Measurements from ENCODE around the gene FOXP2. TPM values are rescaled to one million over a fixed set of nuclear protein-coding genes. Genes with fewer than 3 reads are reported as not detected.

FOXP2 gene
- total and polyA plus RNA-seq, 2 of the 13 experiments (the other 11 are each of a cell fraction or from before 2014, with no cell fraction given): 0.90 TPM; not detected in 1

DNA sequence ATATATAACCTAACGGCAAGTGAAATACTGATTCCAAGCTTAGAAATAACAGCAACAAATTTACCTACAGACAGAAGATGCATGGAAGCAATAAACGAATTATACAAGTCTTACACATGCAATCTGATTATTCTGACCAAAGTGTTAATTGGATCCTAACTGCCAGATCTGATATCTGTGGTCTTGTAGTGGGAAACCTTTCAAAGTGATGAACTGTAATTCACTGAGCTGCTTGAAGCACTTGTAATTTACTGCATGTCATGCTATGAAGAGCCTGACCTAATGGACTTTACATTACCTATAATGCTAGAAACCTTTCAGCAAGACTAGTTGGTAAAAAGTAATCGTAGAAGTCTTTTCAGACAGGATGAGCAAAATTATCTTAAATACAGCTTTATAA is 205.6 kb downstream of the FOXP2 start:
- no TSS peak for BruUV-seq (replicated peaks)
- Histone ChIP-seq H3K4me1 (ENCODE audit: insufficient read depth, low read length) (no peaks in the 10 kb centered on the region), H3K36me3 (replicated peaks in 1 of 2; ENCODE audit: control insufficient read depth in 1 of 2, insufficient read depth in 2 of 2, low read length in 2 of 2) (no peaks in the 10 kb centered on the region), H3K4me2 (ENCODE audit: low read depth, low read length) (no peak overlapping the region), H3K9me3 (ENCODE audit: low read length) (no peaks in the 10 kb centered on the region), H3K79me2 (ENCODE audit: insufficient read depth, low read length) (no peaks in the 10 kb centered on the region), H2AFZ (ENCODE audit: low read length) (no peak overlapping the region), H3K27me3 (ENCODE audit: control insufficient read depth in 1 of 2, insufficient read depth in 2 of 2, low read length in 2 of 2) (no peaks in the 10 kb centered on the region), H3K4me3 (replicated peaks in 1 of 3; ENCODE audit: insufficient read depth in 1 of 3, low read depth in 2 of 3, low read length in 3 of 3) (no peak overlapping the region), H3K27ac (ENCODE audit: extremely low read length, insufficient read depth, low read length) (no peak overlapping the region), H4K20me1 (ENCODE audit: insufficient read depth, low read length) (no peaks in the 10 kb centered on the region), H3K9ac (ENCODE audit: insufficient read depth, low read depth, low read length) (no peak overlapping the region)
- ChIA-PET POLR2A (no interaction called here), CTCF (ENCODE audit: low intra/inter-chr PET ratio, low total read pairs) (no interaction called here)
- no peak for ATAC-seq
- FAIRE-seq: no peak
- in situ Hi-C loops (cut with HindIII; ENCODE audit: extremely low pct_ligation_motif_present, low pct_unique_long_range_greater_than_20kb) (no loop called here), intact Hi-C loops (cut with micrococcal nuclease; ENCODE audit: unreplicated experiment) (no loop called here)
- no peak for DNase-seq (ENCODE audit: low spot score)
- 14% methylated on average over 3 of the region's 3 CpGs for WGBS (ENCODE audit: low lambda C conversion rate)
- no peak for TF ChIP-seq ZZZ3 (CRISPR knock-in tag; IDR thresholded peaks at IDR 0.05; ENCODE audit: borderline replicate concordance)
- TF ChIP-seq, protein P1, sequence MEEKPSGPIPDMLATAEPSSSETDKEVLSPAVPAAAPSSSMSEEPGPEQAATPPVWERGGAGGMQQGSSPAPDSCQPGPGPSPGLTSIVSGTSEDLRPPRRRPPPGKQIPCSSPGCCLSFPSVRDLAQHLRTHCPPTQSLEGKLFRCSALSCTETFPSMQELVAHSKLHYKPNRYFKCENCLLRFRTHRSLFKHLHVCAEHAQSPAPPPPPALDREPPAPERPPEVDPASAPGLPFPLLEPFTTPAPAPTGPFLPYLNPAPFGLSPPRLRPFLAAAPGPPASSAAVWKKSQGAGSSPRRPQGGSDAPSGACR (CRISPR knock-in tag; IDR thresholded peaks at IDR 0.05): no peak
- no peak for TF ChIP-seq FIP1L1 (IDR thresholded peaks at IDR 0.05; ENCODE audit: borderline replicate concordance, insufficient read depth, low read depth, low read length)
- TF ChIP-seq USF2 (IDR thresholded peaks at IDR 0.05; ENCODE audit: low read depth, low read length): no peak
- no peak for TF ChIP-seq USF2 (CRISPR knock-in tag; IDR thresholded peaks at IDR 0.05; ENCODE audit: borderline replicate concordance)
- no peak for TF ChIP-seq GLI4 (CRISPR knock-in tag; IDR thresholded peaks at IDR 0.05; ENCODE audit: borderline replicate concordance)
- TF ChIP-seq ZNF670 (CRISPR knock-in tag; IDR thresholded peaks at IDR 0.05; ENCODE audit: borderline replicate concordance): no peak
- TF ChIP-seq SMAD9 (CRISPR knock-in tag; IDR thresholded peaks at IDR 0.05): no peak
- TF ChIP-seq ZNF121 (CRISPR knock-in tag; IDR thresholded peaks at IDR 0.05): no peak
- no peak for TF ChIP-seq HNRNPLL (IDR thresholded peaks at IDR 0.05; ENCODE audit: low read depth, low read length, poor library complexity, severe bottlenecking)
- TF ChIP-seq ZFY (CRISPR knock-in tag; IDR thresholded peaks at IDR 0.05): no peak
- no peak for TF ChIP-seq KDM1A (CRISPR knock-in tag; IDR thresholded peaks at IDR 0.05)
- no peak for TF ChIP-seq ATRX (CRISPR knock-in tag; IDR thresholded peaks at IDR 0.05; ENCODE audit: borderline replicate concordance)
- TF ChIP-seq, protein P2, sequence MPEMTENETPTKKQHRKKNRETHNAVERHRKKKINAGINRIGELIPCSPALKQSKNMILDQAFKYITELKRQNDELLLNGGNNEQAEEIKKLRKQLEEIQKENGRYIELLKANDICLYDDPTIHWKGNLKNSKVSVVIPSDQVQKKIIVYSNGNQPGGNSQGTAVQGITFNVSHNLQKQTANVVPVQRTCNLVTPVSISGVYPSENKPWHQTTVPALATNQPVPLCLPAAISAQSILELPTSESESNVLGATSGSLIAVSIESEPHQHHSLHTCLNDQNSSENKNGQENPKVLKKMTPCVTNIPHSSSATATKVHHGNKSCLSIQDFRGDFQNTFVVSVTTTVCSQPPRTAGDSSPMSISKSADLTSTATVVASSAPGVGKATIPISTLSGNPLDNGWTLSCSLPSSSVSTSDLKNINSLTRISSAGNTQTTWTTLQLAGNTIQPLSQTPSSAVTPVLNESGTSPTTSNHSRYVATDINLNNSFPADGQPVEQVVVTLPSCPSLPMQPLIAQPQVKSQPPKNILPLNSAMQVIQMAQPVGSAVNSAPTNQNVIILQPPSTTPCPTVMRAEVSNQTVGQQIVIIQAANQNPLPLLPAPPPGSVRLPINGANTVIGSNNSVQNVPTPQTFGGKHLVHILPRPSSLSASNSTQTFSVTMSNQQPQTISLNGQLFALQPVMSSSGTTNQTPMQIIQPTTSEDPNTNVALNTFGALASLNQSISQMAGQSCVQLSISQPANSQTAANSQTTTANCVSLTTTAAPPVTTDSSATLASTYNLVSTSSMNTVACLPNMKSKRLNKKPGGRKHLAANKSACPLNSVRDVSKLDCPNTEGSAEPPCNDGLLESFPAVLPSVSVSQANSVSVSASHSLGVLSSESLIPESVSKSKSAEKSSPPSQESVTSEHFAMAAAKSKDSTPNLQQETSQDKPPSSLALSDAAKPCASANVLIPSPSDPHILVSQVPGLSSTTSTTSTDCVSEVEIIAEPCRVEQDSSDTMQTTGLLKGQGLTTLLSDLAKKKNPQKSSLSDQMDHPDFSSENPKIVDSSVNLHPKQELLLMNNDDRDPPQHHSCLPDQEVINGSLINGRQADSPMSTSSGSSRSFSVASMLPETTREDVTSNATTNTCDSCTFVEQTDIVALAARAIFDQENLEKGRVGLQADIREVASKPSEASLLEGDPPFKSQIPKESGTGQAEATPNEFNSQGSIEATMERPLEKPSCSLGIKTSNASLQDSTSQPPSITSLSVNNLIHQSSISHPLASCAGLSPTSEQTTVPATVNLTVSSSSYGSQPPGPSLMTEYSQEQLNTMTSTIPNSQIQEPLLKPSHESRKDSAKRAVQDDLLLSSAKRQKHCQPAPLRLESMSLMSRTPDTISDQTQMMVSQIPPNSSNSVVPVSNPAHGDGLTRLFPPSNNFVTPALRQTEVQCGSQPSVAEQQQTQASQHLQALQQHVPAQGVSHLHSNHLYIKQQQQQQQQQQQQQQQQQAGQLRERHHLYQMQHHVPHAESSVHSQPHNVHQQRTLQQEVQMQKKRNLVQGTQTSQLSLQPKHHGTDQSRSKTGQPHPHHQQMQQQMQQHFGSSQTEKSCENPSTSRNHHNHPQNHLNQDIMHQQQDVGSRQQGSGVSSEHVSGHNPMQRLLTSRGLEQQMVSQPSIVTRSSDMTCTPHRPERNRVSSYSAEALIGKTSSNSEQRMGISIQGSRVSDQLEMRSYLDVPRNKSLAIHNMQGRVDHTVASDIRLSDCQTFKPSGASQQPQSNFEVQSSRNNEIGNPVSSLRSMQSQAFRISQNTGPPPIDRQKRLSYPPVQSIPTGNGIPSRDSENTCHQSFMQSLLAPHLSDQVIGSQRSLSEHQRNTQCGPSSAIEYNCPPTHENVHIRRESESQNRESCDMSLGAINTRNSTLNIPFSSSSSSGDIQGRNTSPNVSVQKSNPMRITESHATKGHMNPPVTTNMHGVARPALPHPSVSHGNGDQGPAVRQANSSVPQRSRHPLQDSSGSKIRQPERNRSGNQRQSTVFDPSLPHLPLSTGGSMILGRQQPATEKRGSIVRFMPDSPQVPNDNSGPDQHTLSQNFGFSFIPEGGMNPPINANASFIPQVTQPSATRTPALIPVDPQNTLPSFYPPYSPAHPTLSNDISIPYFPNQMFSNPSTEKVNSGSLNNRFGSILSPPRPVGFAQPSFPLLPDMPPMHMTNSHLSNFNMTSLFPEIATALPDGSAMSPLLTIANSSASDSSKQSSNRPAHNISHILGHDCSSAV (CRISPR knock-in tag; IDR thresholded peaks at IDR 0.05; ENCODE audit: borderline replicate concordance): no peak
- no peak for TF ChIP-seq CREB1 (IDR thresholded peaks at IDR 0.05)
- TF ChIP-seq CREB1 (CRISPR knock-in tag; IDR thresholded peaks at IDR 0.05): no peak
